C4-2B (cell line): ENCODE results near the gene MAN1A2.

Source experiments
- CTCF ChIP-seq: fragments of 450-650 bp; conservative IDR thresholded peaks from 2 replicates; pipeline ENCODE4 v1.5.1; 2017; ENCODE audit warnings: mild to moderate bottlenecking
- ZFX ChIP-seq: fragments of 450-650 bp; IDR thresholded peaks from 2 replicates; pipeline ENCODE4 v1.6.1; 2017

- no peak for TF ChIP-seq CTCF
- no peak for TF ChIP-seq ZFX
Observed at GRCh38 chr1:117433943-117434342, 66.7 kb downstream of the MAN1A2 start.
